OCI-LY1 (cell line): ENCODE data around the gene PAQR8.

Experiments
- EZH2 ChIP-seq: fragments of 200-600 bp; sonication (generic), shearing (Covaris generic); IDR thresholded peaks from 2 replicates; pipeline ENCODE4 v1.8.0; 2017; ENCODE audit warnings: borderline replicate concordance, mixed run types, mild to moderate bottlenecking, antibody characterized with exemption, low read length, moderate library complexity, mixed read lengths
- TF ChIP-seq, protein P1 (sequence below): fragments of 200-600 bp; sonication (generic), shearing (Covaris generic); IDR thresholded peaks from 2 replicates; pipeline ENCODE4 v1.5.1; 2017; ENCODE audit warnings: mild to moderate bottlenecking, antibody characterized with exemption, low read length, moderate library complexity, mixed read lengths

DNA sequence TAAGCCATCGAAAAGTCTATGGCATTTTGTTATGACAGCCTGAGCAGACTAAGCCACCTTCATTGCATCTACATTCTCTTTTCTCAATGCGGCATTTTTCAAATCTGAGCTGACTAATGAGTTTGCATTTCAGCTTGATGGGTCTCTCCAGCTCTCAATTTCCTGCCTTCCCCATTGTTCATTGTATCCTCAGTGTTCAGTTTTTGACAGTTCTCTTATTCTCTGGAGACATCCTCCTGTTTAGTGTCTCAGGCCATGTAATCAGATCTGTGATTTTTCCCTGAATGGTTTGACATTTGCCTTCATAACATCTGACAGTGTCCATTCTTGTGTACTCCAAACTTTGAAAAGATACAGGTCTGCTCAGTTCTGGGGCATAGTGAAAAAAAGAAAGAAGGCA, 49.5 kb upstream of the PAQR8 start:
- TF ChIP-seq, protein P1, sequence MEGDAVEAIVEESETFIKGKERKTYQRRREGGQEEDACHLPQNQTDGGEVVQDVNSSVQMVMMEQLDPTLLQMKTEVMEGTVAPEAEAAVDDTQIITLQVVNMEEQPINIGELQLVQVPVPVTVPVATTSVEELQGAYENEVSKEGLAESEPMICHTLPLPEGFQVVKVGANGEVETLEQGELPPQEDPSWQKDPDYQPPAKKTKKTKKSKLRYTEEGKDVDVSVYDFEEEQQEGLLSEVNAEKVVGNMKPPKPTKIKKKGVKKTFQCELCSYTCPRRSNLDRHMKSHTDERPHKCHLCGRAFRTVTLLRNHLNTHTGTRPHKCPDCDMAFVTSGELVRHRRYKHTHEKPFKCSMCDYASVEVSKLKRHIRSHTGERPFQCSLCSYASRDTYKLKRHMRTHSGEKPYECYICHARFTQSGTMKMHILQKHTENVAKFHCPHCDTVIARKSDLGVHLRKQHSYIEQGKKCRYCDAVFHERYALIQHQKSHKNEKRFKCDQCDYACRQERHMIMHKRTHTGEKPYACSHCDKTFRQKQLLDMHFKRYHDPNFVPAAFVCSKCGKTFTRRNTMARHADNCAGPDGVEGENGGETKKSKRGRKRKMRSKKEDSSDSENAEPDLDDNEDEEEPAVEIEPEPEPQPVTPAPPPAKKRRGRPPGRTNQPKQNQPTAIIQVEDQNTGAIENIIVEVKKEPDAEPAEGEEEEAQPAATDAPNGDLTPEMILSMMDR = no peak
- no peak for TF ChIP-seq EZH2
